ENCODE measurements around the gene FBLN1.

The FBLN1 gene

DNA sequence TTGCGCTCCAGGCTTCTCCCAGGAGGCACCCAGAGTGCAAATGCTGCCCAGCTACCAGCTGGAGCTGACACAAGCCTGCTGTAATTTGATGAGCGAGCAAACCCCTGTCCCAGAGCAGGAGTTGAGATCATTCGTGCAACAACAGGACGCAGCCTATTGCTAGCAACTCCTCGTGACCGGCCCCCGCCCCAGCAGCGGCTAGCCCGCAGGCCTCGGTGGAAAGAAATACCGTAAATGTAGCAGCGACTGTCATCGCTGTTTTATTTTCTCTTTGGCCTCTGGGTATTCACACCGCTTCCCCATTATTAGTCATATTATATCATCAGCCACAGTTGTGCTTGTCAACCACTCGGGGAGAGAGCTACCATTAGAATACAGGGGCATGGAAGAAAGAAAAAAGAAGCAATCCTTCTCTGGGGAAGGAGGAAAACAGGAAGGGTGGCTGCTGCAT is 109.8 kb downstream of the FBLN1 start:
- H3K4me2 ChIP-seq (ENCODE audit: low read length): no peak overlapping the region
- H4K20me1 ChIP-seq (ENCODE audit: insufficient read depth, low read length): no peaks in the 10 kb centered on the region
- H3K27ac ChIP-seq (ENCODE audit: low read length): no peak overlapping the region
- no peaks in the 10 kb centered on the region for H3K27me3 ChIP-seq (ENCODE audit: low read depth, low read length)
- no peaks in the 10 kb centered on the region for H3K36me3 ChIP-seq (replicated peaks; ENCODE audit: low read depth, low read length)
- no peak overlapping the region for H3K9ac ChIP-seq (ENCODE audit: low read length)
- H3K79me2 ChIP-seq (ENCODE audit: low read length): no peaks in the 10 kb centered on the region
- H2AFZ ChIP-seq (ENCODE audit: low read depth, low read length): no peak overlapping the region
- no peaks in the 10 kb centered on the region for H3K9me3 ChIP-seq (ENCODE audit: insufficient read depth, low read length)
- TF ChIP-seq, protein P1, sequence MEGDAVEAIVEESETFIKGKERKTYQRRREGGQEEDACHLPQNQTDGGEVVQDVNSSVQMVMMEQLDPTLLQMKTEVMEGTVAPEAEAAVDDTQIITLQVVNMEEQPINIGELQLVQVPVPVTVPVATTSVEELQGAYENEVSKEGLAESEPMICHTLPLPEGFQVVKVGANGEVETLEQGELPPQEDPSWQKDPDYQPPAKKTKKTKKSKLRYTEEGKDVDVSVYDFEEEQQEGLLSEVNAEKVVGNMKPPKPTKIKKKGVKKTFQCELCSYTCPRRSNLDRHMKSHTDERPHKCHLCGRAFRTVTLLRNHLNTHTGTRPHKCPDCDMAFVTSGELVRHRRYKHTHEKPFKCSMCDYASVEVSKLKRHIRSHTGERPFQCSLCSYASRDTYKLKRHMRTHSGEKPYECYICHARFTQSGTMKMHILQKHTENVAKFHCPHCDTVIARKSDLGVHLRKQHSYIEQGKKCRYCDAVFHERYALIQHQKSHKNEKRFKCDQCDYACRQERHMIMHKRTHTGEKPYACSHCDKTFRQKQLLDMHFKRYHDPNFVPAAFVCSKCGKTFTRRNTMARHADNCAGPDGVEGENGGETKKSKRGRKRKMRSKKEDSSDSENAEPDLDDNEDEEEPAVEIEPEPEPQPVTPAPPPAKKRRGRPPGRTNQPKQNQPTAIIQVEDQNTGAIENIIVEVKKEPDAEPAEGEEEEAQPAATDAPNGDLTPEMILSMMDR (IDR thresholded peaks at IDR 0.05; ENCODE audit: low read depth, low read length): no peak
- no peak for TF ChIP-seq EZH2phosphoT487 (IDR thresholded peaks at IDR 0.05; ENCODE audit: low read depth)
- H3K4me1 ChIP-seq (ENCODE audit: low read length): no peaks in the 10 kb centered on the region
- H3K4me3 ChIP-seq (ENCODE audit: low read length): no peak overlapping the region

DNA sequence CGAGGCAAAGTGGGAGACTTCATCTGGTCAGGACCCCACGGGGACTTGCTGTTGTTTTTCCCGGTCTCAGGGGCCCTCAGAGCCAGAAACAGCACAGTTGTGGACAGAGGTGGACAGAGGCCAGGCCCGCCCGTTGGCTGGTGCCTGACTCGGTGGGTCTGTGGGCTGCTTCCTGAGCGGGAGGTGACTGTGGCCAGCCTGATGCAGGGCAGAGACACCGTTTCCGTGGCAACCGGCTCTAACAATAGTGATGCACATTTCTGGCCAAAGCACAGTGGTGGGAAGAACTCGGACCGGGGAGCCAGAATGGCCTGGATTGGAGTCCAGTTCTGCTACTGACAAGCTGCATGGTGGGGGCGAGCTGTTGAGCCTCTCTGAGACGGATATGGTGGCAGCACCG is 110.3 kb downstream of the FBLN1 start:
- no peak overlapping the region for H3K27ac ChIP-seq (ENCODE audit: low read length)
- no peak overlapping the region for H2AFZ ChIP-seq (ENCODE audit: low read depth, low read length)
- H3K9ac ChIP-seq (ENCODE audit: low read length): no peak overlapping the region
- H3K79me2 ChIP-seq (ENCODE audit: low read length): no peaks in the 10 kb centered on the region
- no peaks in the 10 kb centered on the region for H4K20me1 ChIP-seq (ENCODE audit: insufficient read depth, low read length)
- H3K4me3 ChIP-seq (ENCODE audit: low read length): no peak overlapping the region
- TF ChIP-seq EZH2phosphoT487 (IDR thresholded peaks at IDR 0.05; ENCODE audit: low read depth): no peak
- TF ChIP-seq, protein P1 (IDR thresholded peaks at IDR 0.05; ENCODE audit: low read depth, low read length): no peak
- H3K9me3 ChIP-seq (ENCODE audit: insufficient read depth, low read length): no peaks in the 10 kb centered on the region
- H3K4me2 ChIP-seq (ENCODE audit: low read length): no peak overlapping the region
- H3K27me3 ChIP-seq (ENCODE audit: low read depth, low read length): no peaks in the 10 kb centered on the region
- no peaks in the 10 kb centered on the region for H3K36me3 ChIP-seq (replicated peaks; ENCODE audit: low read depth, low read length)
- H3K4me1 ChIP-seq (ENCODE audit: low read length): no peaks in the 10 kb centered on the region

DNA sequence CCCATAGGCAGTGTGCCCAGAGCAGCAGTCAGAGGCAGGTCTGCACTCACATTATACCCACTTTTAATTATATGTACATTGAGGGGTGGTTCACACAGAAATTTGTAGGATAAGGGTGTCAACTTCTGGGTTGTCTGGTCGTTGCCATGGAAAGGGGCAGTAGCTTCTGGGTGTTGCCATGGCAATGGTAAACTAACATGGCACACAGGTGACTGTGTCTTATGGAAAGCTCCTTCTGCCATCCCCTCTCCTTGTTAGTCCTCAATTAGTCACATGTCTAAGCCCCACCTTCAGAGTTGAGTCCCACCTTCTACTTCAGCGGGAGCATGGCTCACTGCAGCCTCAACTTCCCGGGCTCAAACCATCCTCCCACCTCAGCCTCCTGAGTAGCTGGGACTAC is 112.7 kb downstream of the FBLN1 start:
- no peak overlapping the region for H3K9ac ChIP-seq (ENCODE audit: low read length)
- H3K79me2 ChIP-seq (ENCODE audit: low read length): no peaks in the 10 kb centered on the region
- no peaks in the 10 kb centered on the region for H3K27me3 ChIP-seq (ENCODE audit: low read depth, low read length)
- no peaks in the 10 kb centered on the region for H4K20me1 ChIP-seq (ENCODE audit: insufficient read depth, low read length)
- H3K4me3 ChIP-seq (ENCODE audit: low read length): no peak overlapping the region
- no peak for TF ChIP-seq EZH2phosphoT487 (IDR thresholded peaks at IDR 0.05; ENCODE audit: low read depth)
- TF ChIP-seq, protein P1 (IDR thresholded peaks at IDR 0.05; ENCODE audit: low read depth, low read length): no peak
- H3K4me2 ChIP-seq (ENCODE audit: low read length): no peak overlapping the region
- H3K36me3 ChIP-seq (replicated peaks; ENCODE audit: low read depth, low read length): no peaks in the 10 kb centered on the region
- no peak overlapping the region for H2AFZ ChIP-seq (ENCODE audit: low read depth, low read length)
- no peaks in the 10 kb centered on the region for H3K9me3 ChIP-seq (ENCODE audit: insufficient read depth, low read length)
- H3K27ac ChIP-seq (ENCODE audit: low read length): no peak overlapping the region
- H3K4me1 ChIP-seq (ENCODE audit: low read length): no peaks in the 10 kb centered on the region

DNA sequence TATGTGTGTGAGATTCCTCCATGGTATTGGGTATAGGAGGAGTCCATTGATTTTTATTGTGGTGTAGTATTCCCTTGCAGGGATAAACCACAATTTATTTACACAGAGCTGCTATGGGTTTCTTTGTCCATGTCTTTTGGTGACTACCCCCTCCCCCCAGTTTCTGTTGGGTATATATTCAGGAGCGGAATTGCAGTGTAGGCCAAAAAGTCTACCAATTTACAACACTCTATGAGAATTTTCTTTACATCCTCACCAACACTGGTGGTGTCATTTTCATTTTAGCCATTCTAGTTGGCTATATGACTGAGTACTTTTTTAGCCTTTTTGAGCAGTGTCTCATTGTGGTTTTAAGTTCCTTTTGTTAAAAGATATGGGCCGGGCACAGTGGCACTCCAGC is 113.7 kb downstream of the FBLN1 start:
- no peaks in the 10 kb centered on the region for H3K27me3 ChIP-seq (ENCODE audit: low read depth, low read length)
- no peaks in the 10 kb centered on the region for H3K79me2 ChIP-seq (ENCODE audit: low read length)
- H3K36me3 ChIP-seq (replicated peaks; ENCODE audit: low read depth, low read length): no peaks in the 10 kb centered on the region
- no peaks in the 10 kb centered on the region for H4K20me1 ChIP-seq (ENCODE audit: insufficient read depth, low read length)
- no peak overlapping the region for H3K27ac ChIP-seq (ENCODE audit: low read length)
- no peak overlapping the region for H2AFZ ChIP-seq (ENCODE audit: low read depth, low read length)
- no peaks in the 10 kb centered on the region; the same call in 1 of the 2 replicates for H3K4me1 ChIP-seq (ENCODE audit: low read length)
- TF ChIP-seq, protein P1 (IDR thresholded peaks at IDR 0.05; ENCODE audit: low read depth, low read length): no peak
- TF ChIP-seq EZH2phosphoT487 (IDR thresholded peaks at IDR 0.05; ENCODE audit: low read depth): no peak
- H3K4me3 ChIP-seq (ENCODE audit: low read length): no peak overlapping the region
- no peak overlapping the region for H3K4me2 ChIP-seq (ENCODE audit: low read length)
- H3K9me3 ChIP-seq (ENCODE audit: insufficient read depth, low read length): no peaks in the 10 kb centered on the region
- H3K9ac ChIP-seq (ENCODE audit: low read length): no peak overlapping the region
